Left ventricle myocardium inferior (tissue), 1 donor: ENCODE results near the gene ZNF81. TPM values are rescaled to one million over a fixed set of nuclear protein-coding genes. Genes with fewer than 3 reads are reported as not detected.

ENCODE experiments used
- DNase-seq: peaks from one replicate; pipeline ENCODE4 v3.0.0-alpha.2; 2020
- H3K27ac ChIP-seq: fragments of 200-600 bp; replicated peaks from 2 replicates; pipeline ENCODE4 v1.8.0; 2021
- H3K27me3 ChIP-seq: fragments of 200-600 bp; 2 replicates; pipeline ENCODE4 v1.8.0; 2021; ENCODE audit warnings: low read depth
- H3K36me3 ChIP-seq: fragments of 200-600 bp; 2 replicates; pipeline ENCODE4 v1.8.0; 2021
- H3K4me1 ChIP-seq: fragments of 200-600 bp; 2 replicates; pipeline ENCODE4 v1.8.0; 2021
- H3K4me3 ChIP-seq: fragments of 200-600 bp; 2 replicates; pipeline ENCODE4 v1.8.0; 2021; ENCODE audit warnings: mild to moderate bottlenecking, moderate library complexity
- H3K9me3 ChIP-seq: fragments of 200-600 bp; replicated peaks from 2 replicates; pipeline ENCODE4 v1.8.0; 2021
- CTCF ChIP-seq: fragments of 200-600 bp; IDR thresholded peaks from 2 replicates; pipeline ENCODE4 v1.8.0; 2021; ENCODE audit warnings: antibody characterized with exemption, mild to moderate bottlenecking, borderline replicate concordance
- intact Hi-C: fragments of 100-400 bp; cut with micrococcal nuclease; formaldehyde crosslinking; loops from one replicate; pipeline ENCODE4 v1.11.0; 2022
- total RNA-seq: library from RNA; stranded (reverse); fragmentation: NEBNext Ultra II Directional; extraction: Animal tissue kit (Norgen Biotek cat#: 25700); gene quantifications from one replicate; pipeline ENCODE4 v1.2.1, GENCODE V29; 2021
- donor health status: DM: no; HTN: yes; CAD: no; lungs with severe emphysema.

The ZNF81 gene
- total RNA-seq, 1 donor from 2014 or later = 5.8 TPM

GRCh38 chrX:47863187-47863586 lies 26.5 kb downstream of the ZNF81 start:
- Histone ChIP-seq H3K27ac (no peak overlapping the region), H3K4me1 (no peaks in the 10 kb centered on the region), H3K36me3 (no peaks in the 10 kb centered on the region), H3K4me3 (no peak overlapping the region), H3K9me3 (no peaks in the 10 kb centered on the region), H3K27me3 (no peaks in the 10 kb centered on the region)
- DNase-seq = no peak
- no peak for TF ChIP-seq CTCF
- intact Hi-C loops = no loop called here

- Histone ChIP-seq H3K27me3 (no peaks in the 10 kb centered on the region), H3K36me3 (no peaks in the 10 kb centered on the region), H3K9me3 (no peaks in the 10 kb centered on the region), H3K4me3 (no peak overlapping the region), H3K4me1 (no peaks in the 10 kb centered on the region), H3K27ac (no peak overlapping the region)
- no peak for DNase-seq
- intact Hi-C loops = no loop called here
- no peak for TF ChIP-seq CTCF
Observed at GRCh38 chrX:47864300-47864699, 27.6 kb downstream of the ZNF81 start.

- intact Hi-C loops = no loop called here
- H3K27ac ChIP-seq = no peak overlapping the region
- no peaks in the 10 kb centered on the region for H3K9me3 ChIP-seq
- H3K4me1 ChIP-seq = no peaks in the 10 kb centered on the region
- H3K27me3 ChIP-seq = no peaks in the 10 kb centered on the region
- H3K36me3 ChIP-seq = no peaks in the 10 kb centered on the region
- DNase-seq = no peak
- no peak for TF ChIP-seq CTCF
- H3K4me3 ChIP-seq = no peak overlapping the region
Observed at GRCh38 chrX:47864785-47865184, 28.1 kb downstream of the ZNF81 start.

GRCh38 chrX:47873123-47873522 lies 36.4 kb downstream of the ZNF81 start:
- H3K27ac ChIP-seq = no peak overlapping the region
- DNase-seq = no peak
- TF ChIP-seq CTCF = no peak
- intact Hi-C loops = no loop called here
- H3K36me3 ChIP-seq = no peaks in the 10 kb centered on the region
- no peaks in the 10 kb centered on the region for H3K4me1 ChIP-seq
- H3K27me3 ChIP-seq = no peaks in the 10 kb centered on the region
- no peaks in the 10 kb centered on the region for H3K9me3 ChIP-seq
- H3K4me3 ChIP-seq = no peak overlapping the region

GRCh38 chrX:47877327-47877726 lies 40.6 kb downstream of the ZNF81 start:
- Histone ChIP-seq H3K27me3 (no peaks in the 10 kb centered on the region), H3K27ac (no peak overlapping the region), H3K36me3 (peaks cover 6% of the 10 kb centered on the region), H3K9me3 (no peaks in the 10 kb centered on the region), H3K4me1 (no peaks in the 10 kb centered on the region), H3K4me3 (no peak overlapping the region)
- no peak for TF ChIP-seq CTCF
- DNase-seq = no peak
- intact Hi-C loops = no loop called here

- DNase-seq = no peak
- H3K27ac ChIP-seq = no peak overlapping the region
- H3K36me3 ChIP-seq = peaks cover 6% of the 10 kb centered on the region
- H3K9me3 ChIP-seq = no peaks in the 10 kb centered on the region
- intact Hi-C loops = no loop called here
- H3K4me3 ChIP-seq = no peak overlapping the region
- no peaks in the 10 kb centered on the region for H3K27me3 ChIP-seq
- TF ChIP-seq CTCF = no peak
- H3K4me1 ChIP-seq = no peaks in the 10 kb centered on the region
Observed at GRCh38 chrX:47878198-47878597, 41.5 kb downstream of the ZNF81 start.
